Common myeloid progenitor, CD34-positive (primary cell): ENCODE measurements around the gene ZDHHC11.
"Not testable (repeated sequence)": the region's sequence is repeated elsewhere in the genome, so short reads cannot be mapped to it uniquely, and the experiment has no call there.

ENCODE experiments used
- CTCF ChIA-PET: fragments of 350-600 bp; sonication (Branson Sonifier 250); formaldehyde crosslinking; loops from one replicate; lab custom pipeline; 2021; ENCODE audit warnings: antibody characterized with exemption; lab: Charles Lee
- POLR2A ChIA-PET: fragments of 350-600 bp; sonication (Branson Sonifier 250); formaldehyde crosslinking; loops from one replicate; lab custom pipeline; 2021; ENCODE audit warnings: antibody characterized with exemption; lab: Charles Lee
- DNase-seq, 3 donors: peaks; one replicate each; pipeline versions ENCODE4 v3.0.0 to v3.0.0-alpha.2; 2013
- H3K27ac ChIP-seq, 2 experiments: 1 replicate in 1 of 2; 2 replicates in 1 of 2; pipeline ENCODE4 v1.7.0; 2013; ENCODE audit warnings: inconsistent platforms in 2 of 2, low read length in 2 of 2, mild to moderate bottlenecking in 2 of 2, low read depth in 1 of 2, moderate library complexity in 1 of 2; ENCODE audit not compliant: severe bottlenecking in 2 of 2, insufficient read depth in 1 of 2, poor library complexity in 1 of 2
- H3K27me3 ChIP-seq, 5 experiments: replicated peaks in 2 of 5; 1 replicate in 3 of 5; 2 replicates in 2 of 5; pipeline versions ENCODE4 v1.6.1 to v1.7.0; 2013; ENCODE audit warnings: low read length in 4 of 5, mild to moderate bottlenecking in 2 of 5, moderate library complexity in 2 of 5, inconsistent platforms in 1 of 5; ENCODE audit not compliant: insufficient read depth in 5 of 5, control insufficient read depth in 4 of 5
- H3K36me3 ChIP-seq, 4 experiments: 1 replicate in 2 of 4; 2 replicates in 2 of 4; pipeline versions ENCODE4 v1.6.1 to v1.7.0; 2013; ENCODE audit warnings: low read length in 3 of 4, control low read depth in 1 of 4, mild to moderate bottlenecking in 1 of 4; ENCODE audit not compliant: control insufficient read depth in 4 of 4, insufficient read depth in 4 of 4
- H3K4me1 ChIP-seq, 4 experiments: 1 replicate in 3 of 4; 2 replicates in 1 of 4; pipeline versions ENCODE4 v1.6.1 to v1.7.1; 2013; ENCODE audit warnings: low read length in 3 of 4, mild to moderate bottlenecking in 3 of 4, control low read depth in 1 of 4, inconsistent platforms in 1 of 4, moderate library complexity in 1 of 4; ENCODE audit not compliant: control insufficient read depth in 4 of 4, insufficient read depth in 4 of 4; ENCODE audit errors: control extremely low read depth in 1 of 4
- H3K4me3 ChIP-seq, 7 experiments: 1 replicate in 4 of 7; 2 replicates in 3 of 7; pipeline versions ENCODE4 v1.5.1 to v1.7.0; 2013; ENCODE audit warnings: mild to moderate bottlenecking in 7 of 7, low read length in 6 of 7, moderate library complexity in 6 of 7, inconsistent platforms in 2 of 7, low read depth in 2 of 7, control low read depth in 1 of 7; ENCODE audit not compliant: insufficient read depth in 4 of 7, control insufficient read depth in 1 of 7; ENCODE audit errors: extremely low read depth in 1 of 7
- H3K9me3 ChIP-seq, 5 experiments: 1 replicate in 4 of 5; 2 replicates in 1 of 5; pipeline versions ENCODE4 v1.6.1 to v1.7.1; 2013; ENCODE audit warnings: low read length in 4 of 5, mild to moderate bottlenecking in 2 of 5, inconsistent platforms in 1 of 5, low read depth in 1 of 5, moderate library complexity in 1 of 5; ENCODE audit not compliant: control insufficient read depth in 4 of 5, insufficient read depth in 2 of 5; ENCODE audit errors: control extremely low read depth in 1 of 5
- whole genome bisulfite sequencing: methylation state at CpG from one replicate; pipeline ENCODE4 v1.1.5; 2013; ENCODE audit not compliant: insufficient coverage; 5-methylcytosine and 5-hydroxymethylcytosine counted together

Gene ZDHHC11

GRCh38 chr5:856531-857425 lies 6.0 kb upstream of the ZDHHC11 start:
- no peak overlapping the region for H3K27ac ChIP-seq
- DNase-seq = peak in 1 of 3 donors; percentile 7
- peaks cover 0 to 5% (median 3%) of the 10 kb centered on the region in 4 experiments for H3K36me3 ChIP-seq
- H3K4me3 ChIP-seq = no peak overlapping the region
- POLR2A ChIA-PET = no interaction called here
- no peaks in the 10 kb centered on the region for H3K9me3 ChIP-seq
- H3K27me3 ChIP-seq = peaks cover 0 to 12% (median 2%) of the 10 kb centered on the region in 5 experiments
- 97% methylated on average over 9 of the region's 16 CpGs for WGBS
- CTCF ChIA-PET = no interaction called here
- peaks cover 0 to 4% (median under 1%) of the 10 kb centered on the region in 4 experiments for H3K4me1 ChIP-seq

GRCh38 chr5:855771-856530 lies 5.2 kb upstream of the ZDHHC11 start:
- Histone ChIP-seq H3K4me3 (no peak overlapping the region), H3K9me3 (no peaks in the 10 kb centered on the region), H3K27ac (no peak overlapping the region), H3K4me1 (no peaks in the 10 kb centered on the region), H3K36me3 (peaks cover 0 to 3% (median 1%) of the 10 kb centered on the region in 4 experiments), H3K27me3 (peaks cover 0 to 15% (median 2%) of the 10 kb centered on the region in 5 experiments)
- WGBS = 81% methylated on average over 17 of the region's 21 CpGs
- POLR2A ChIA-PET = no interaction called here
- peak; percentile 13 to 50 (median 33) for DNase-seq
- CTCF ChIA-PET = no interaction called here

- peaks cover 0 to 17% (median 2%) of the 10 kb centered on the region in 5 experiments for H3K27me3 ChIP-seq
- no peak overlapping the region for H3K27ac ChIP-seq
- no peak overlapping the region for H3K4me3 ChIP-seq
- DNase-seq = no peak
- POLR2A ChIA-PET = no interaction called here
- peaks cover 0 to 3% (median 0%) of the 10 kb centered on the region in 4 experiments for H3K36me3 ChIP-seq
- 94% methylated on average over 32 of the region's 32 CpGs for WGBS
- CTCF ChIA-PET = interaction anchor here (0.7 kb wide), 1 partner anchor 38 kb away, joined by 3 read pairs; no protein-coding TSS in a partner anchor
- no peaks in the 10 kb centered on the region for H3K9me3 ChIP-seq
- no peaks in the 10 kb centered on the region for H3K4me1 ChIP-seq
Measured at GRCh38 chr5:854966-855743, 4.4 kb upstream of the ZDHHC11 start.

- 96% methylated on average over 12 of the region's 13 CpGs for whole genome bisulfite sequencing
- DNase-seq = no peak
- Histone ChIP-seq H3K27ac (no peak overlapping the region), H3K4me3 (no peak overlapping the region), H3K36me3 (no peaks in the 10 kb centered on the region), H3K9me3 (no peaks in the 10 kb centered on the region), H3K27me3 (peaks cover 0 to 17% (median 2%) of the 10 kb centered on the region in 5 experiments), H3K4me1 (no peaks in the 10 kb centered on the region)
- ChIA-PET POLR2A (no interaction called here), CTCF (interaction anchor here (0.7 kb wide), 1 partner anchor 37 kb away, joined by 3 read pairs; no protein-coding TSS in a partner anchor)
Measured at GRCh38 chr5:854217-854616, 3.4 kb upstream of the ZDHHC11 start.

GRCh38 chr5:853416-854090 lies 2.8 kb upstream of the ZDHHC11 start:
- DNase-seq, H3K4me1 ChIP-seq, H3K36me3 ChIP-seq, POLR2A ChIA-PET, H3K4me3 ChIP-seq, H3K27ac ChIP-seq, CTCF ChIA-PET, H3K9me3 ChIP-seq: not testable (repeated sequence)
- 96% methylated on average over 12 of the region's 18 CpGs for WGBS
- peaks cover 0 to 17% (median 2%) of the 10 kb centered on the region in 5 experiments for H3K27me3 ChIP-seq
